OCI-LY1 (cell line): Measurements from ENCODE around the gene DPF1.

ENCODE experiments used
- H2AFZ ChIP-seq: fragments of 200-600 bp; sonication (generic), shearing (Covaris generic); 2 replicates; pipeline ENCODE4 v1.6.0; 2014; ENCODE audit warnings: antibody characterized with exemption, mild to moderate bottlenecking, low read length
- H3F3A ChIP-seq: fragments of 200-600 bp; sonication (generic), shearing (Covaris generic); 2 replicates; pipeline ENCODE4 v1.6.0; 2014; ENCODE audit warnings: mild to moderate bottlenecking, antibody characterized with exemption, low read length, moderate library complexity; ENCODE audit not compliant: insufficient read depth
- H3K27ac ChIP-seq: fragments of 200-600 bp; sonication (generic); 2 replicates; pipeline ENCODE4 v1.5.1; 2014; ENCODE audit warnings: low read length, mixed run types, mild to moderate bottlenecking, low read depth; ENCODE audit not compliant: poor library complexity, severe bottlenecking
- H3K27me3 ChIP-seq: fragments of 200-600 bp; sonication (generic); 2 replicates; pipeline ENCODE4 v1.6.0; 2014; ENCODE audit warnings: antibody characterized with exemption, mild to moderate bottlenecking, low read length, moderate library complexity; ENCODE audit not compliant: insufficient read depth
- H3K36me3 ChIP-seq: fragments of 200-600 bp; sonication (generic); 2 replicates; pipeline ENCODE4 v1.6.1; 2014; ENCODE audit warnings: mild to moderate bottlenecking, antibody characterized with exemption, low read length, moderate library complexity, mixed read lengths; ENCODE audit not compliant: insufficient read depth
- H3K4me1 ChIP-seq: fragments of 200-600 bp; sonication (generic); 2 replicates; pipeline ENCODE4 v1.5.1; 2014; ENCODE audit warnings: mild to moderate bottlenecking, low read length, moderate library complexity; ENCODE audit not compliant: insufficient read depth, severe bottlenecking
- H3K4me2 ChIP-seq: fragments of 200-600 bp; sonication (generic), shearing (Covaris generic); 2 replicates; pipeline ENCODE4 v1.6.1; 2014; ENCODE audit warnings: low read length
- H3K4me3 ChIP-seq: fragments of 200-600 bp; sonication (generic); 2 replicates; pipeline ENCODE4 v1.5.1; 2014; ENCODE audit warnings: low read length, low read depth, mild to moderate bottlenecking, mixed read lengths; ENCODE audit not compliant: poor library complexity, severe bottlenecking
- H3K79me2 ChIP-seq: fragments of 200-600 bp; shearing (Covaris generic); 2 replicates; pipeline ENCODE4 v1.6.1; 2016; ENCODE audit warnings: mixed run types, low read length, mixed read lengths; ENCODE audit not compliant: insufficient read depth
- H3K9ac ChIP-seq: fragments of 200-600 bp; sonication (generic), shearing (Covaris generic); 2 replicates; pipeline ENCODE4 v1.6.1; 2014; ENCODE audit warnings: mild to moderate bottlenecking, low read length, mixed read lengths
- H3K9me2 ChIP-seq: fragments of 200-600 bp; sonication (generic), shearing (Covaris generic); 2 replicates; pipeline ENCODE4 v1.6.1; 2014; ENCODE audit warnings: low read depth, mild to moderate bottlenecking, low read length, mixed read lengths
- H3K9me3 ChIP-seq: fragments of 200-600 bp; shearing (Covaris generic); 2 replicates; pipeline ENCODE4 v1.6.1; 2014; ENCODE audit warnings: low read length, mixed read lengths
- H4K20me1 ChIP-seq: fragments of 200-600 bp; sonication (generic), shearing (Covaris generic); 2 replicates; pipeline ENCODE4 v1.6.0; 2016; ENCODE audit warnings: mild to moderate bottlenecking, low read length; ENCODE audit not compliant: insufficient read depth
- CTCF ChIP-seq: fragments of 200-600 bp; sonication (generic), shearing (Covaris generic); IDR thresholded peaks from 2 replicates; pipeline ENCODE4 v1.5.1; 2017; ENCODE audit warnings: mild to moderate bottlenecking, antibody characterized with exemption, low read length, moderate library complexity, mixed read lengths
- EZH2 ChIP-seq: fragments of 200-600 bp; sonication (generic), shearing (Covaris generic); IDR thresholded peaks from 2 replicates; pipeline ENCODE4 v1.8.0; 2017; ENCODE audit warnings: borderline replicate concordance, mixed run types, mild to moderate bottlenecking, antibody characterized with exemption, low read length, moderate library complexity, mixed read lengths

The DPF1 gene

GRCh38 chr19:38194061-38194701 lies 29.8 kb downstream of the DPF1 start:
- Histone ChIP-seq H3F3A (no peaks in the 10 kb centered on the region), H3K9ac (no peak overlapping the region), H2AFZ (no peak overlapping the region), H3K36me3 (peaks cover 15% of the 10 kb centered on the region), H3K79me2 (no peaks in the 10 kb centered on the region), H3K27me3 (no peaks in the 10 kb centered on the region), H3K4me2 (no peak overlapping the region), H3K27ac (no peak overlapping the region), H3K4me3 (no peak overlapping the region), H3K9me3 (no peaks in the 10 kb centered on the region), H4K20me1 (no peaks in the 10 kb centered on the region), H3K4me1 (no peaks in the 10 kb centered on the region), H3K9me2 (no peaks in the 10 kb centered on the region)
- TF ChIP-seq EZH2, result no peak
- no peak for TF ChIP-seq CTCF

- H3K4me3 ChIP-seq, result no peak overlapping the region
- no peak overlapping the region for H3K9ac ChIP-seq
- no peaks in the 10 kb centered on the region for H3K9me2 ChIP-seq
- no peaks in the 10 kb centered on the region for H3K4me1 ChIP-seq
- H3K36me3 ChIP-seq, result peaks cover 8% of the 10 kb centered on the region
- H3K27ac ChIP-seq, result no peak overlapping the region
- TF ChIP-seq EZH2, result no peak
- TF ChIP-seq CTCF, result no peak
- H4K20me1 ChIP-seq, result no peaks in the 10 kb centered on the region
- no peak overlapping the region for H3K4me2 ChIP-seq
- no peaks in the 10 kb centered on the region for H3K79me2 ChIP-seq
- H3K27me3 ChIP-seq, result no peaks in the 10 kb centered on the region
- no peak overlapping the region for H2AFZ ChIP-seq
- H3K9me3 ChIP-seq, result no peaks in the 10 kb centered on the region
- H3F3A ChIP-seq, result no peaks in the 10 kb centered on the region
Observed at GRCh38 chr19:38193445-38193844, 30.6 kb downstream of the DPF1 start.

GRCh38 chr19:38191747-38192146 lies 32.3 kb downstream of the DPF1 start:
- no peak overlapping the region for H2AFZ ChIP-seq
- H3K4me1 ChIP-seq, result no peaks in the 10 kb centered on the region
- no peak overlapping the region for H3K27ac ChIP-seq
- H4K20me1 ChIP-seq, result no peaks in the 10 kb centered on the region
- H3K9me2 ChIP-seq, result no peaks in the 10 kb centered on the region
- peaks cover 4% of the 10 kb centered on the region; the same call in 1 of the 2 replicates for H3K36me3 ChIP-seq
- no peak overlapping the region for H3K4me3 ChIP-seq
- no peak overlapping the region for H3K4me2 ChIP-seq
- no peaks in the 10 kb centered on the region for H3K9me3 ChIP-seq
- TF ChIP-seq EZH2 (no peak), CTCF (no peak)
- H3K9ac ChIP-seq, result no peak overlapping the region
- H3K27me3 ChIP-seq, result no peaks in the 10 kb centered on the region
- no peaks in the 10 kb centered on the region for H3F3A ChIP-seq
- H3K79me2 ChIP-seq, result no peaks in the 10 kb centered on the region
